A549 (cell line): ENCODE data around the gene GNB5.

Experiments
- BHLHE40 ChIP-seq: IDR thresholded peaks from 2 replicates; pipeline ENCODE4 v1.6.1; 2012; ENCODE audit warnings: low read depth, low read length, inconsistent platforms
- CEBPB ChIP-seq, 2 experiments: fragments of >200 bp in 1 of 2; sonication (Bioruptor Twin) in 1 of 2; formaldehyde crosslinking in 1 of 2; IDR thresholded peaks; 2 replicates each; pipeline ENCODE4 v1.6.1; 2012 to 2016
- CTCF ChIP-seq: fragments of >200 bp; sonication (Bioruptor Twin); formaldehyde crosslinking; IDR thresholded peaks from 3 replicates; pipeline ENCODE4 v1.5.1; 2016
- EP300 ChIP-seq, 2 experiments: fragments of >200 bp; sonication (Bioruptor Twin); formaldehyde crosslinking; IDR thresholded peaks; 2 replicates in 1 of 2; 3 replicates in 1 of 2; pipeline ENCODE4 v1.6.1; 2016 to 2017
- ESRRA ChIP-seq: fragments of 150-350 bp; IDR thresholded peaks from 2 replicates; pipeline ENCODE4 v1.6.1; 2014; ENCODE audit warnings: mild to moderate bottlenecking, low read length, borderline replicate concordance
- FOSB ChIP-seq: fragments of 250-450 bp; sonication (Bioruptor Pico); IDR thresholded peaks from 2 replicates; pipeline ENCODE4 v1.5.0; 2020; ENCODE audit warnings: mild to moderate bottlenecking, moderate library complexity
- HES2 ChIP-seq: fragments of >200 bp; sonication (Bioruptor Twin); formaldehyde crosslinking; IDR thresholded peaks from 2 replicates; pipeline ENCODE4 v1.6.1; 2016
- JUNB ChIP-seq: fragments of >200 bp; sonication (Bioruptor Twin); formaldehyde crosslinking; IDR thresholded peaks from 2 replicates; pipeline ENCODE4 v1.6.1; 2016
- MAFK ChIP-seq: fragments of 450-650 bp; IDR thresholded peaks from 2 replicates; pipeline ENCODE4 v1.6.1; 2014; ENCODE audit not compliant: partially characterized antibody
- MYC ChIP-seq: IDR thresholded peaks from 2 replicates; pipeline ENCODE4 v1.6.1; 2012; ENCODE audit warnings: mild to moderate bottlenecking, inconsistent platforms, low read length, improper control_type of control experiment, borderline replicate concordance
- POLR2A ChIP-seq: IDR thresholded peaks from 2 replicates; pipeline ENCODE4 v1.6.1; 2012; ENCODE audit warnings: mild to moderate bottlenecking, low read length
- RAD21 ChIP-seq, 2 experiments: fragments of >200 bp in 1 of 2; sonication (Bioruptor Twin) in 1 of 2; formaldehyde crosslinking in 1 of 2; IDR thresholded peaks in 1 of 2; conservative IDR thresholded peaks in 1 of 2; 2 replicates in 1 of 2; 3 replicates in 1 of 2; pipeline ENCODE4 v1.6.1; 2012 to 2018; ENCODE audit warnings: inconsistent platforms in 1 of 2
- SMC3 ChIP-seq: fragments of >200 bp; sonication (Bioruptor Twin); formaldehyde crosslinking; IDR thresholded peaks from 3 replicates; pipeline ENCODE4 v1.6.1; 2018; ENCODE audit warnings: inconsistent platforms
- TF ChIP-seq, protein P1 (sequence below): fragments of 450-650 bp; IDR thresholded peaks from 2 replicates; pipeline ENCODE4 v1.6.1; 2014; ENCODE audit warnings: antibody characterized with exemption

- no peak for TF ChIP-seq CTCF
- no peak for TF ChIP-seq POLR2A
- TF ChIP-seq CEBPB (IDR thresholded peaks at IDR 0.05) = no peak
- no peak for TF ChIP-seq JUNB
- no peak for TF ChIP-seq HES2
- no peak for TF ChIP-seq MYC
- TF ChIP-seq EP300 (IDR thresholded peaks at IDR 0.05) = no peak
- no peak for TF ChIP-seq SMC3
- TF ChIP-seq ESRRA = no peak
- TF ChIP-seq, protein P1, sequence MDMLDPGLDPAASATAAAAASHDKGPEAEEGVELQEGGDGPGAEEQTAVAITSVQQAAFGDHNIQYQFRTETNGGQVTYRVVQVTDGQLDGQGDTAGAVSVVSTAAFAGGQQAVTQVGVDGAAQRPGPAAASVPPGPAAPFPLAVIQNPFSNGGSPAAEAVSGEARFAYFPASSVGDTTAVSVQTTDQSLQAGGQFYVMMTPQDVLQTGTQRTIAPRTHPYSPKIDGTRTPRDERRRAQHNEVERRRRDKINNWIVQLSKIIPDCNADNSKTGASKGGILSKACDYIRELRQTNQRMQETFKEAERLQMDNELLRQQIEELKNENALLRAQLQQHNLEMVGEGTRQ = no peak
- no peak for TF ChIP-seq BHLHE40
- TF ChIP-seq RAD21 (conservative IDR thresholded peaks at IDR 0.05 in 1 of 2, IDR thresholded peaks at IDR 0.05 in 1 of 2) = no peak
- TF ChIP-seq FOSB (CRISPR knock-in tag) = no peak
- TF ChIP-seq MAFK = no peak
These were observed 90.3 kb downstream of the GNB5 start for GRCh38 chr15:52100807-52101442.
